GM04503 (cell line): ENCODE data around the gene HEPACAM.
A peak's percentile ranks its signal among the peaks of the same experiment; 100 is the strongest.

Source experiments
- DNase-seq: peaks from one replicate; pipeline ENCODE4 v3.0.0-alpha.2; 2012; ENCODE audit warnings: low read depth

Gene HEPACAM

DNA sequence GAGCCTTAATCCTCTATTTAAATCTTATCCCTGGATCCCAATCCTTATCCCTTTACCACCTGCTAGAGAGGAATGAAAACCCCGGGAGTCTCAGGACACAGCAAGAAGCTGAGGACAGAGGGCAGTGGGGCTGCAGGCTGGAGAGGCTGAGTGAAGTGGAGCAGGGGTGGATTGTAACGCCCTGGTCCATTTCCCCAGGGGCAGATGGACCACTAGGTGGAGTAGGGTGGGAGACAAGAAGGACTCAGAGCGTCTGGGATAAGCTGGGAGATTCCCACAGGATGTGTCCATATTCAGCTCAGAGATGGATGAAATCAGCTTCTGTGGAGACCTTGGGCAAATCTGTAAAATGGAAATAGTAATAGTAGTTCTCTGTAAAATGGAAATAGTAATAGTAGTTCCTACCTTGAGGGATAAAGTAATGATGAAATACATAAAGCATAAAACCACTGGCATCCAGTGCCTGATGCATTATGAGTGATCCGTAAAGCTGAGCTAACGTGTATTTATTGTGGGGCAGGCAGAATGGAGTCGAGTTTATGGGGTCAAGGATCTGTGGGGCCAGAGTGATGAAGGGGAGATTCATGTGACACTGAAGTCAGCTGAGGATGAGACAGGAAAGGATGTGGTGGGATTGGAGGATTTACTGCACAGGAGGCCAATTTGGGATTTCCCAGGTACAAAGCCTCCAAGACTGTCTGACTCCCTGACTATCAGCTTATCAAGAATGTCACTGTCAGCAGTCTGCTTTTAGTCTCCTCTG lies 36.3 kb downstream of the HEPACAM start:
- no peak for DNase-seq

DNA sequence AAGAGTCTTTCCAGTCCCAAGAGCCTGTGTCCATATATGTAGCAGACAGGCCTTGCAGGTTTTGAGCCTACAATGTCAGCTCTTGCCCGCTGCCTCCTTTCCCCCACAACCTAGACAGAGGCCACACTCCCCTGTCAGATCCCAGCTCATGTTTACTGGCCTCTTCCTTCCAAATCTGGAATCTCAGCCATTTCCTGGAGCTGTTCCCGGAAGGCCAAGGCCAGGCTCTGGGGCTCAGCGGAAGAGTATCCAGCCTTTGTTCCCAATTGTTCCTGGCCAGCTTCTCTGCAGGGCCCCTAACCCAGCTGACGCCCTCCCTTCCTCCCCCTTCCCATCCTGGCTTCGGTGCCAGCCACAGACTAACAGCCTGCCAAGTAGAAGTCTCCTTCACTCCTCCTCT lies 37.1 kb downstream of the HEPACAM start:
- DNase-seq = no peak

DNA sequence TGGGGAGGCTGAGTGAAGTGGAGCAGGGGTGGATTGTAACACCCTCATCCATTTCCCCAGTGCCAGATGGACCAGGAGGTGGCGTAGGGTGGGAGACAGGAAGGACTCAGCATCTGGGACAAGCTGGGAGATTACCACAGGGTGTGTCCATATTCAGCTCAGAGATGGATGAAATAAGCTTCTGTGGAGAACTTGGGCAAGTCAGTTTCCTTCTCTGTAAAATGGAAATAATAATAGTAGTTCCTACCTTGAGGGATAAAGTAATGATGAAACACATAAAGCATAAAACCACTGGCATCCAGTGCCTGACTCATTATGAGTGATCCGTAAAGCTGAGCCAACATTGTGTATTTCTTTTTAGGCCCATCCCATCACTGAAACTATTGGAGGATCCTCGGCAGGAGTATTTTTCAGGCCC lies 37.6 kb downstream of the HEPACAM start:
- DNase-seq = peak; percentile 83

DNA sequence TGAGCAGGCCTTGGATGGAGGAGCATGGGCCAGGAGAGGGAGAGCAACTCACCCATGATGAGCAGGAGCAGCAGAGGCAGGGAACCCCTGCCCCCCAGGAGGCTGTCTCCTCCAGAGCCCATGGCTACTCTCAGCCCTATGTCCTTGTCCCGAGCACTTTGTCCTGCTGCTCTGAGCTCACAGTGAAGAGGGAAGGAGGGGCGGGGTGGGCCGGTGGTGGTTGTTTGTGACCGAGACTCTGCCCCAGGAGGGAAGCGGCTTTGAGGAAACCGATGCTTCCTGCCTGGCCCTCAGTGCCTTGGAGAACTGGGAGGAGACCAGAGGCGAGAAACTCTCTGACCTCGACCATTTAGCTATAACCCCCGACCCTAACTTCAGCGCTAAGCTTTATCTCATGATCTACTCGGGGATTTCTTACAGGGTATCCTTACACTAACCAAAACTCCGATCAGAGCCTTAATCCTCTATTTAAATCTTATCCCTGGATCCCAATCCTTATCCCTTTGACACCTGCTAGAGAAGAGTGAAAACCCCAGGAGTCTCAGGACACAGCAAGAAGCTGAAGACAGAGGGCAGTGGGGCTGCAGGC lies 38.1 kb downstream of the HEPACAM start, which contains the start of gene ROBO4:
Gene ROBO4, minus strand, starts transcription at position 192 of the 589 bp plus-strand sequence. Its CDS starts 70 bp downstream, at position 122.
- no peak for DNase-seq

DNA sequence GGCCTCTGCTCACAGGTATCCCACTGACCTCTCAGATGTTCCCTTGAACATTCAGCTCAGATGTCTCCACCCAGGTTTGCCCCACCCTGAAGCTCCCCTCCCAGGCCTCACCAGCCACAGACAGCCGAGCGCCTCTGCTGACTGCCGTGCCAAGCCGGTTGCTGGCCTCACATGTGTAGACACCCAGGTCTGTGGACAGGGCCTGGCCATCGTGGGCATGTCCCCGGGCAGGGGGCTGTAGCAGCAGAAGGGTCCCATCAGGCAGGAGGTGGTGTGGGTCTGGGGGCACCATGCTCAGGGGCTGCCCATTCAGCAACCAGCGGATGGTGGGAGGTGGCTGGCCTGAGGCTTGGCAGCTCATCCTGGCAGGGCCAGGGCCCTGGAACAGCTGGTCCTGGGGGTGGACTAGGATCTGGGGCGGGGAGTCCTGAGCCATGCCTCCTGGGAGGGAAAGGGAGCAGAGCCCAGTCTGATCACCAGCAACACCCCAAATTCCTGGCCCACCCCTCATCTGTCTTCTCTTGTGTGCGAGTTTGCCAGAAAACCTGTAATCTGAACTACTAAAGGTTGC lies 38.9 kb downstream of the HEPACAM start:
- DNase-seq = no peak

DNA sequence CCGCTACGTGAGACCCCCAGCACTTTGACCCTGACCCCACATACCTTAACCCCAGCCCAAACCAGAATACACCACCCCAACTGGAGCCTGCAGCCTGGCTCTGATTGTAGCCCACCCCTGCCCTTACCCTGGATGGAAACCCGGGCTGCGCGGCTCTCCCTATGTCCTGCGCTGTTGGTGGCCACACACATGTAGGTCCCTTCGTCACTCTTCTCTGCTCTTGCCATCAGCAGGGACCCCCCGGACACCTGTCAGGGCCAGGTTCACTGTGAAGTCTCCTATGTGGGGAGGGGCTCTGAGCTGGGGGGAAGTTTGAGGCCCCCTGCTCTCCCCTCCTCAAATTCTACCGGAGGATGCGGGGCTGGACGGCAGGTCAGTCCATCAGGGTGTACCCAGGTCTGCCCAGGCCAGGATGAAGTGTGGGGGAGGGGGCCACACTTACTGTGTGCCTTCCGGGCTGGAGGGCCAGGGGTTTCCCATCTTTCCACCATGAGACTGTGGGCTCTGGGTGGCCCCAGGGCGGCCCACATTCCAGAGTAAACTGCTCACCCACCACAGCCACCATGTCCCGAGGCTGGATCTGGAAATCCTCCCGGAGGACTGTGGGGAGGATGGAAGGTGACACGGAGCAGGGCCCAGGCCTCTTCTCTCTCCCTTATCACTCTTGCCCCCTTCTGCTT lies 39.6 kb downstream of the HEPACAM start:
- no peak for DNase-seq

DNA sequence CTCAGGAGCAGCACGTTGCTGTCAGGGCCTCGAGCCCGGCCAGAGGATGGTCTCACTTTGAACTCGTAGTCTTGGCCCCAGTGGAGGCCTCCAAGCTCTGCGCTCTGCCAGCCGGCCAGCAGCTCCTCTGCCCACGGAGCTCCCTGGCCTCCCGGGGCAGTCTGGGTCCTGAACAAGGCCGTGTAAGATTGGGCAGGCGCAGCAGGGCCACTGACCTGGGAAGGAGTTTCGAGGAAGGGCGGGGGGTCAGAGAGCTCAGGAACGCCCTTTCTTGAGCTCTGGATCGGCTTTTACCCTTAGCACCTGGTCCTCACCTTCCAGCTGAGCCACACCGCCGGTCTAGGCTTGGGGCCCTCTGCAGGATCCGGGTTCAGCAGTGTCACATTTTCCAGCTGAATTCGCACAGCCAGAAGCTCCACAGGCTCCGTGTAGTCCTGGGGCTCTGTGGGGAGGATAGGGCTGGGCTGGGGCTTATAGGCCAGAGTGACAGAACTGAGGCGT lies 40.3 kb downstream of the HEPACAM start:
- no peak for DNase-seq

DNA sequence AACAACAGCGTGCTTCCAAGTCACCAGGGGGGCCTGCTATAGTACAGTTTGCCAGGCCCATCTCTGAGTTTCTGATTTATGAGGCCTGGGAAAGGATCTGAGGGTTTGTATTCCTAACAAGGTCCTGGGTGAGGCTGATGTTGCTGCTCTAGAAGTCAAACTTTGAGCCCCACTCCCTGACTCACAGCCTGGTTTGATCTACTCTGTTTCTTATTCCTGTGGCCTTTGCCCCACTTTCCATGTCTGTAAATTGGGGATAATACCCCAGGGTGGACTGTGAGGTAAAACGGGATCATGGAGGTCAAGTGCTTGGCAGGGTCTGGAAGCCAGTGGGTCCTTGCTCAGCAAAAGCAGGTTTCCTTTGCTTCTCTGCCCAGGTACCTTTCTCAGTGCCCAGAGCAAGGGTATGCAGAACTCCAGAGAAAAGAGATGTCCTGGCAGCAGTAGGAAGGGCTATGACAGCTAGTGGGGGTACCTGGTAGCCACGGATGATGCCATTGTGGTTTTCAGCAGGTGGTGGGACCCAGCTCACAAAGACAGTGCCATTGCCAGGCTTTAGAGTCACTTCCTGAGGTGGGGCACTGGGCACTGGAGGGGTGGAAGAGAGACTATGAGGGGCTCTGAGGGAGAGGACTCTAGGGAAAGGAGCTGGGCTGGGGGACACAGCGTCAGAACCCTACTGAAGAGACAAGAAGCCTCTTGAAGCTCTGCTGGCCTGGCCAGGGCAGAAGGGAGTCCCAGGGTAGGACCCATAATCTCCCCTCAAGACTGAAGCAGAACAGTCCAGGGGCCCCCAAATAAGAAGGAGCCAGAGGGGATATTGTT lies 41.0 kb downstream of the HEPACAM start:
- DNase-seq = no peak

DNA sequence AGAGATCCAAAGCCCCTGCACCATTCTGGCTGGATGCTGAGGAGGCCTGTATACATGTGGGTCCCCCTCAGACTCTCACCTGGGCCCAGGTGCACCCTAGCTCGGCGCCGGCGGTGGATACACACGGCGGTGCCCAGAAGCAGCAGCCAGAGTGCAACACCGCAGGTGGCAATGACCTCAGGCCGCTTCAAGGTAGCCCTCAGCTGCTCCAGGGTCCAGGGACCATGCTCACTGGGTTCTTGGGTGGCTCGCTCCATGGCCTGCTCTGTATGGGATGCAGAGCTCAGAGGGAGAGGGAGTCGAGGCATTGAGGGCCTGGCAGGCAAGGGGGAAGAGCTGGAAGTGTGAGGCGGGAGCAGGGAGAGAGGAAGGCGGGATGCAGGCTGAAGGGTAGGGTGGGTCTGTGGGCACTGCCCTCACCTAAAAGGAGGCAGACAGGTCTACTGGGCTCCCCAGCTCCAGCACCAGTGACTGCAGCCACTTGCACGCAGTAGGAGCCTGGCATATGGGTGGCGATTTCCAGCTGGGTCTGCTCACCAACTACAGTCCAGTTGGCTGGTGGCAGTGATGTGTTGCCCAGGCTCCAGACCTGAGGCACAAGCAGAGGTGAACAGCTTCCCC lies 42.0 kb downstream of the HEPACAM start:
- no peak for DNase-seq

DNA sequence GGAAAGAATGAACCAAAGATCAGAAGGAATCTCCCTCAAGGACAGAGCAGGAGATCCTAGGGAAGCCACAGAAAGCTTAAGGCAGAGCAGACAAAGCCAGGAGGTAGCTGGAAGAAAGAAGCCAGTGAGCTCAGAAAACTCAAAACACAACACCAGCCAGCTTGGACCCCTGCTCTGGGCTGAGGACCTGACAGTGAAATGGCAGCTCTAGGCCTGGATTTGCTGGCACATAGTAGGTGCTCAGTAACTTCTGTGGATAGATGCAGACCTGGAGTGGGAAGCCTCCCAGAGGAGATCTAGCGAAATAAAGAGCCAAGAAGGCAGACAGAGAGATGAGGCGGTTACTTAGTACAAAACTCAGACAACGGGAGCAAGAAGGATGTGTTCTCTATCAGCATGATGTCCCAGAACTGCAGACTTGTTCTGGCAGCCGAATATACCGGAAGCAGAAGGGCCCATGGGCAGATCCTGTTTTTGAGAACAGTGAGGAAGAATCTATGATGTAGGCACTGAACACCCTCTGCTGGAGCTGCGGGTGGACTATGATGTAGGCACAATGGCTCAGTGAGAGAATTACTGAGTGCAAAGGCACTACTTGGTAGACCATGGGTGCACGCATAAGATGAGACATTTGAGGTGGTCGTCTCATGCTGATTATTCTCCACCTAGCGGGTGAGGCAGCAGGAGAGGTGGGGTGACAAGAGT lies 42.9 kb downstream of the HEPACAM start:
- no peak for DNase-seq

DNA sequence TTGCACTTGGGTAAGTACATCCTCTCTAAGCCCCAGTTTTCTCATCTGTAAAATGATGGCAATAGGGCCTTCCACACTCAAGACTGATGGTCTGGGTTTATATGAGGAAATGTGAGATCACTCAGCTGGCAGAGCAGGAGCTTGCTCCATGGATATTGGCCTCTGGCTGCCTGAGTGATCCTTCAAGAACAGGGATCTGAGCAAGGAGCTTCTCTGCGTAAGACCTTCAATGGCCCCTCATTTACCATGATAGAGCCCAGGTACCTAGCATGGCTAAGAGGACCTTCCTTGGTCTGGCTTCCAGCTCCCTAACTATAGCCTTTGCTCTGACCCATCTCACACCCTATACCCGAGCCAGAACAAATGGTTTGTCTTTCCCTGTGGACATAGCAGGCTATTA lies 43.7 kb downstream of the HEPACAM start:
- DNase-seq = no peak

DNA sequence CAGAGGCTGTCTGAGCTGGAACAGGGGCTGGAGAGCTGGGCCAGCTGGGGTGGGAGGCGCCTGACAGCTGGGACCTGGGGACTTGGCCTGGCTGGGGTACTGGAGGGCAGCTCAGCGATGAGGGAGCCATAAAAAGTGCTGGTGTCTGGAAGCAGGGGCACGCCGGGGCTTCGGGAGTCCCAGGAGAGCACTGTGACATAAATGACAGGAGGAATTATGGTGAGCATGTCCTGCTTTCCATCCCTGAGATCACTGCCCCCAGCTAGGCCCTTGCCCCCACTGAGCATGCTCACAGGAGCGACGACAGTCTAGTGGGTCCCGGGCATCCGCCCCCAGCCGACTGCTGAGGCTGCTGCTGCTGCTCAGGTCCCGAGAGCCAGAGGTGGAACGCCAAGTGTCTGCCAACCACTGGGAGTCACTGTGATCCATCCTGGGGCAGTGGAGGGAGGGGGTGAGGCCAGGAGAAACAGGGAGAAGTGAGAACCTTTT lies 44.4 kb downstream of the HEPACAM start:
- DNase-seq = no peak

DNA sequence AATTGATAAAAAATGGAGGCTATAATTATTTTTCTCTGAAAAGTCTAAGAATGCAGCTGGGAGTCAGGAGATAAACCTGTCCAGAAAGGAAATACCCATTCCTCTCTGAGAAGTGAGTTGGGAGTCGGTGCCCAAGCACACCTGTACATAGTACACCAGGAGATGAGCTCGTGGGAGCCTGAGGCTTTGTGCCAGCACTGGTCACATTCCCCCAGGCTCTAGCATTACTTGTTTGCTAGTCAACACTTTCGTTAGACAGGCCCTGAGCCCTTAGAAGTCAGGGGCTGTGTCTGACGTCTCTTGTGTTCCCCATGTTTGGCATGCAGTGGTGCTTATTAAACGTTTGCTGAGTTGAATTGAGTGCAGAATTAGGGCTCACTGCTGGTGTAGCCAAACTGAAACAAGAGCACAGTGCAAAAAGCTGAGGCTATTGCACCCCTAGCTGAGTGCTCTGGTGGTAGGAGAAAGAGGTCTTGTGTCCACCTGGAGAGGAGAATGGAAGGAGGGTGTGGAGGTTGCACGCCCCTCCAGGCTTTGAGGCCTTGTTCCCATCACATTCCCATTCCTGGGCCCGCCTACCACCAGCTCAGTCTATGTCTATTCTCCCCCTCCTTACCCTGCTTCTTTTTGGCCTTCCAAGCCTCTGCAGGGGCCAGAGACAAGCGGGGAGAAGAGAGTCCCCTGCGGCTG lies 45.0 kb downstream of the HEPACAM start:
- DNase-seq = no peak

DNA sequence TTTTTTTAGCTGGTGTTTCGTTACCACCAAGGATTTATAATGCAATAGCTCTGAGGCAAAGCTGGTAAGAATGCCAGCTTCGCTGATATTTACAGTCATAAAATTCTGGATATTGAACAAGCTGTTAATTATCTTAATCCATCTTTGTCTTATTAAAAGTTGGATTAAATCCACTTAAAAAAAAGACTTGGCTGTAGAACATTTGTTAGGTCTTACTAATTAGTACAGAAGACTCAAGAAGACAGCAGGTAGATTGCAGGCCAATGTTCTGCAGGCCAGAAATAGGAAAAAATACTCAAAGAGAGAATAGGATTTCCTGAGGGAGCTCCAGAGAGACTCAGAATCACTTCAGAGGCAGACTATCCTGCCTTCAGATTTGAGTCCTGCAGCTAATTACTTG lies 45.7 kb downstream of the HEPACAM start:
- no peak for DNase-seq

DNA sequence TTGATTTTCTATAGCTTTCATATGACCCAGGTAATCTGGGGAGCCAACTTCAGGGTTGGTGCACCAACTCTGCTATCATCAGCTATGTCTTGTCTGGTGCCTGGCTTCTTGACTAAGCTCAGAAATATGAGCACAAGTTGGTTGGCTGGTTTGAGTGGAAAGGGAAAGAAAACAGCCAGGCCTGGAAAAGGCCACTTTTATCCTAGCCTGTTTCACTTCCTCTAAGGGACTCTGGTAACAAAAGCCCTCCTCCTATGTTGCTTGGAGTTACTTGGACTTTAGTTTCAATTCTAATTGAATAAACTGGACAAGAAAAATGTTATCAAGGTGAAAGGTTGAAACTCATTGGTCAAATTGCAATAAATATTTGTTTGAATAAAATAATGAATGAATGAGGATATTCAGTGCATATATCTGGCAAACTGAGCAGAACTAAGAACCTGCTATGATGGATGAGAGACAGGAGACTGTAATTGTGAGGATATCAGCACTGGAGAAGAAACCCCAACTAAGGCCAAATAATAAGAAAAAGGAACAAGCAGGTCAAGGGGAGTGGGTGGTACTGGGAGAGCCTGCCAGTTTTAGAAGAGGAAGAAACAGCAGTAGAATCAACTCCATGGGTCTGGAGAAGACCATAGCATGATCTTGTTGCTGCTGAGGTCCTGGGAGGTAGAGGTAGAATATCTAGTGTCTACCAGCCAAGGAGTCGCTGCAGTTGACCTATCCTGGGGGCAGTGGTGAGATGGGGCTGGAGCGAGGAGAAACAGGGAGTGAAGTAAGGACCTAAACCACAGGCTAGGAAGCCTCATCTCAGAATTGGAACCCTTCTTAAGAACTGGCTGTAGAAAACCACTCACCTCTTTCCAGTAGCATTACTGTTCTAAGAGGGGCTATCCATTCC lies 46.4 kb downstream of the HEPACAM start:
- no peak for DNase-seq

DNA sequence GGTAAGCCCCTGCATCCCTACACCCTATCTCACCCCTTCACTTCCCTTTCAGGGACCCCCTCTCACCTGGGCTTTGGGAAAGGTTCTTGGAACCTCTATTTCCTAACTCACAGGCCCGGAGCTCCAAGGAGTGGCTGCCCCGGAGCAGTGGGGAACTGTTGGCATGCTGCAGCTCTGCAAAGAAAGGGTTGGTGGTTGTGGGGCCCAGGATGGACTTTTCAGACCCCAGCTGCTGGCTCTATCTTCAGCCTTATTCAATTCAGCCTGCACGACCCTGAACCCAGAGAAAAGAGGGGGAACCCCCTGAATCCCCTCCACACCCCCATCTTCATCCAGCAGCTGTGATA lies 48.2 kb downstream of the HEPACAM start:
- DNase-seq = no peak

DNA sequence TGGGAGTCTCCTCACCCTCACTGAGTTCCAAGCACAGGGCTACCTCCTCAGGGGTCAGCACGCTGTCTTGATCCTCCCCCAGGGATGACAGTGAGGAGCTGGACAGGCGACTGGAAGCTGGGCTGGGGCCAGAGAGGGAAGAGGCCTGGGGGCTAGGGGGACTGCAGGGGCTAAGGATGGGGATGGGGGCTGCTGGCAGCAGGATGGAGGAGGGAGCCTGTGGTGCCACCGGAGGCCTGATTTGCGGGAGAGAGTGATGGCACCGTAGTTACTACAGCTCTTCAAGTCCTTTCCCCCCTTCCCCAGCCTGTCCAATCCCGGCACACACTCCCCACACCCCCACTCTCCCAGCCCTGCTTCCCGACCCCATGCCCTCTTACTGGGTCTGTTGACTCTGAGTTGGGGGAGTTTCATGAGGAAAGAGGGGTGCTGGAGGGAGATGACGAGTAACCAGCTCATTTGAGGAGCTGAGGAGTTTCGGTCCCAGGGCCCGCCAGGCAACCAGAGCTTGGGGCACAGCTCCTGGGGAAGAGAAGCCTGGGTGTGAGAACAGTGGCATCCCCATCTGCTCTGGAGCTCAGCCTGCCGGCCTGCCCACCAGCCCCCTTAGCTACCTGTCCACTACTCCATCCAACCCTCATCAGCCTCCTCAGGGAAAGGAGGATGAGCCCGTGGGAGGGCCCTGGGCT lies 48.7 kb downstream of the HEPACAM start:
- no peak for DNase-seq

DNA sequence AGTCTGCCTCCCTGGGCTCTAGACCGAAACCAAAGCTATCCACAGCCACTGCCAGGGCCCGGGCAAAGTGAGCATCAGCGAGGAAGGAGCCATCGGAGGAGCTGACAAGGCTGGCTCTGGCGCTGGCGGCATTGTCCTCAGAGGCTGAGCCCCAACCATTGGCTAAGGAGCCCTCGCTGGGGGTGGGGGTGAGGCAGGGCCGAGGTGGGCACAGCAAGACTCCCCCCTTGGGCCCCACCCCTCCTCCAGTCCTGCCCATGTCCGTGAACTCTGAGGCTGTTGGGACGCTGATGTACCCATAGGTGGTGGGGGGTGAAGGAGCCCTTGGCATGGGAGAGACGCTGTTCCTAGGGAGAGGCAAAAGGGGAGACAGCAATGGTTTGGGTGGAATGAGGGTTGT lies 49.4 kb downstream of the HEPACAM start:
- no peak for DNase-seq
